Urinary bladder (tissue), 4 donors: ENCODE results near the gene PDIA6. TPM values are rescaled to one million over a fixed set of nuclear protein-coding genes. Genes with fewer than 3 reads are reported as not detected.
A peak's percentile ranks its signal among the peaks of the same experiment; 100 is the strongest.

Experiments
- DNase-seq: peaks from one replicate; pipeline ENCODE4 v3.0.0-alpha.2; 2015; ENCODE audit errors: extremely low spot score
- H3K27ac ChIP-seq: one replicate; pipeline ENCODE4 v1.5.1; 2013; ENCODE audit warnings: low read depth, mild to moderate bottlenecking, moderate library complexity
- H3K36me3 ChIP-seq: one replicate; pipeline ENCODE4 v1.6.1; 2013; ENCODE audit warnings: mild to moderate bottlenecking, moderate library complexity; ENCODE audit not compliant: insufficient read depth
- H3K4me1 ChIP-seq: one replicate; pipeline ENCODE4 v1.6.1; 2013; ENCODE audit warnings: mild to moderate bottlenecking, moderate library complexity; ENCODE audit not compliant: insufficient read depth
- H3K4me3 ChIP-seq: one replicate; pipeline ENCODE4 v1.5.1; 2013; ENCODE audit warnings: low read depth, low read length
- WGBS: extraction: QIAGEN DNeasy Blood & Tissue Kit; methylation state at CpG from one replicate; pipeline ENCODE4 v1.1.7; 2013; 5-methylcytosine and 5-hydroxymethylcytosine counted together
- polyA plus RNA-seq: library from polyadenylated mRNA; stranded (reverse); fragments of 200-250 nt; gene quantifications from one replicate; pipeline ENCODE4 v1.2.3, GENCODE V29; 2013
- total RNA-seq: library from RNA; depleted of rRNA; stranded (reverse); fragments of >200 nt; gene quantifications from one replicate; pipeline ENCODE4 v1.2.3, GENCODE V29; 2014
- donor health status: healthy with polysubstance abuse.
- donor health status: healthy.

Gene PDIA6, protein sequence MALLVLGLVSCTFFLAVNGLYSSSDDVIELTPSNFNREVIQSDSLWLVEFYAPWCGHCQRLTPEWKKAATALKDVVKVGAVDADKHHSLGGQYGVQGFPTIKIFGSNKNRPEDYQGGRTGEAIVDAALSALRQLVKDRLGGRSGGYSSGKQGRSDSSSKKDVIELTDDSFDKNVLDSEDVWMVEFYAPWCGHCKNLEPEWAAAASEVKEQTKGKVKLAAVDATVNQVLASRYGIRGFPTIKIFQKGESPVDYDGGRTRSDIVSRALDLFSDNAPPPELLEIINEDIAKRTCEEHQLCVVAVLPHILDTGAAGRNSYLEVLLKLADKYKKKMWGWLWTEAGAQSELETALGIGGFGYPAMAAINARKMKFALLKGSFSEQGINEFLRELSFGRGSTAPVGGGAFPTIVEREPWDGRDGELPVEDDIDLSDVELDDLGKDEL
- total RNA-seq (166 TPM), polyA plus RNA-seq (139 TPM)

DNA sequence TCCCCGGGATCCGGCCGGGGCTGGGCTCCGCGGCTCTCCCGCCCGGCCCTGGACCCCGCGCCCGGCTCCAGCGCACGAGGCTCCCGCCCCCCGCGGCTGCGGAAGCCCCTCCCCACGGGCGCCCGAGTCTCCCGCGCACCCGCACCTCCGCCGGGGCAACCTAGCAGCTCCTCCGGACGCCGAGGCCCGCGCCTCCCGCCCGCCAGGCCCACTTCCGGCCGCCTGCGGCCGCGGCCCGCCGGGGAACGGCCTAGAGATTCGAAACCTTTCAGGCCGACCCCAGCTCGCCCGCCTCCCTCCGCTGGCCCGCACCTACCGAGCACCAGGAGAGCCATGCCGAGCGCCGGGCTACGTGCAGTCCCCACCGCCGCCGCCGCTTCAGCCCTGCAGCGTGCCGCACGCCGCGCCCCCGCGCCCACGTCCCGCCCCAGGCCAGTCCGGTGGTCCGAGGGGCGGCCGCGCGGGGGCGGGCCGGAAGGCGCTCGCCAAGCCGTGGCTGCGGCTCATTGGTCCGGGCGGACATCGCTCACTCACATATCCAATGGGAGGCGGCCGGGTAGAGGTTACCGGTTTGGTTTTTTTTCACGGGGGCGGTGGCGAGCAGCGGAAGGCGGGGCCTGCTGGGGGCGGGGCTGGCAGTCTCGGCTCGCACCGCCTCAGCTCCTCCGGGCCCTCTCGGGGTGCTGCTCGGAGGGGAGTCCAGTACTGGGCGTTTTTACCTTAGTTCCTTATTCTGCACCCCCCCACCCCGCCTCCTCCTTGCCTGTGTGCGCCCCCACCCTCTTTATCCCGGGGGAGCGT, at the start of gene PDIA6:
PDIA6 (minus strand) TSS at position 424 of the 801 bp plus-strand sequence; CDS start at position 335, 89 bp downstream.
- under 1% methylated on average over 98 of the region's 98 CpGs for WGBS
- peak within 1 kb of the TSS; percentile 85 for H3K27ac ChIP-seq
- H3K4me1 ChIP-seq, result no peaks in the 10 kb centered on the region
- no peaks in the 10 kb centered on the region for H3K36me3 ChIP-seq
- peak; percentile 89 for DNase-seq
- peak within 1 kb of the TSS; percentile 96 for H3K4me3 ChIP-seq

DNA sequence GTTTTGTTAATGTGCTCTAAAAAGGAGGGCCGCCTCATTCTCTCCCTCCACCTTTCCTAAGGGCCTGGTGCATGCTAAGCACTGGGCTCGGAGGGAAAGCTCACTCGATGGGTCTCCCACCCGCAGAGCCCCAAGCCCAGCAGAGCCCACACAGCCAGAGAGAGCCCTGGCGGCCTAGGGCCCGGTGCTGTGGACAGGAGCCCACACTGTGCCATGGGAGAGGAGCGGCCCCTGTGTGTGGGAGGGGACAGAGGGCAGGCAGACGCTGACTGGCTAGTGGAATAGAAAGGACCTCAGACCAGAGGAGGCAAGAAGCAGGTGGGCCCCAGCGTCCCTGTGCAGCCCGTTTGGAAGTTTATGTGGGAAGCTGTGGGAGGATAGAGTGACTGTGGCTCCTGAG, 49.7 kb upstream of the PDIA6 start:
- no peak overlapping the region for H3K4me3 ChIP-seq
- H3K4me1 ChIP-seq, result no peaks in the 10 kb centered on the region
- no peak overlapping the region for H3K27ac ChIP-seq
- 87% methylated on average over 10 of the region's 10 CpGs for WGBS
- no peak for DNase-seq
- no peaks in the 10 kb centered on the region for H3K36me3 ChIP-seq

DNA sequence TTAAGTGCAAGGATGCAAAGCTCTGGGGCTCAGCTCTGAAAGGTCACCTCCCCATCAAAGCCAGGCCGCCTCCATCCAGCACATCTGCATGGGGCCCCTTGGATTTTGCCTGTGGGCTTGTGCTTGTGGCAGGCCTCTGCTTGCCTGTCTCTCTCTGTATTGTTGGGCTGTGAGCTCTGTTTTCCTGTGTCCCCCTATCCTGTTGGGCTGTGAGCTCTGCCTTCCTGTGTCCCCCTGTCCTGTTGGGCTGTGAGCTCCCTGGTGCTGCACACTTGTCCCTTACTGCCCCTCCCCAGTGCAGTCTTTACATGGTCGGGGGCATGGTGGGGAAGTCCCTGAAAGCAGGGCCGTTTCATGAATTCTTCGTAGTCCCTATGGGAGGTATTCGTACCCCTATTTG, 49.2 kb upstream of the PDIA6 start:
- WGBS, result 88% methylated on average over 5 of the region's 5 CpGs
- no peak for DNase-seq
- Histone ChIP-seq H3K36me3 (no peaks in the 10 kb centered on the region), H3K27ac (no peak overlapping the region), H3K4me1 (no peaks in the 10 kb centered on the region), H3K4me3 (no peak overlapping the region)

DNA sequence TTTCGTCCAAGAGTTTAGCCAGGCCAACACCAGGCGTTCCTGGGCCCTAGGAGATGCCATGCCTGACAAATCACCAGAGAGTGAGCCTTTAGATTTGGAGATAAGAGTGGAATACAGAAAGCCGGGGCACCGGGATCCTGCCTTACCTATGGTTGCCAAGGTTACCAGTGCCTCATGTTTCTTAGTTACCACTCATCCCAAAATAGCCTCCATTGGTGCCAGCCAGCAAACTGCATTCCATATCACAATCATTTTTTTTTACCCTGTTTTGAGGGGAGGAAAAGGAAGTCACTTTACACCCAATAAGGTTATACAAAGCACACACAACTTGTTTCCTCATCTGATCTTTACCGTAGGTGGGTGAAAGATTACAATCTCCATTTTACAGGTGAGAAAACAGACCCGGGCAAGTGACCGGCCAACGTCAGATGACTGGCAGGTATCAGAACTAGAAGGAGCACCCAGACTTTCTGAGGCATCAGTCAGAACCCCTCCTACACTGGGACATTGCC, 48.3 kb upstream of the PDIA6 start:
- Histone ChIP-seq H3K36me3 (no peaks in the 10 kb centered on the region), H3K4me3 (no peak overlapping the region), H3K4me1 (no peaks in the 10 kb centered on the region), H3K27ac (no peak overlapping the region)
- no peak for DNase-seq
- 74% methylated on average over 8 of the region's 8 CpGs for WGBS

DNA sequence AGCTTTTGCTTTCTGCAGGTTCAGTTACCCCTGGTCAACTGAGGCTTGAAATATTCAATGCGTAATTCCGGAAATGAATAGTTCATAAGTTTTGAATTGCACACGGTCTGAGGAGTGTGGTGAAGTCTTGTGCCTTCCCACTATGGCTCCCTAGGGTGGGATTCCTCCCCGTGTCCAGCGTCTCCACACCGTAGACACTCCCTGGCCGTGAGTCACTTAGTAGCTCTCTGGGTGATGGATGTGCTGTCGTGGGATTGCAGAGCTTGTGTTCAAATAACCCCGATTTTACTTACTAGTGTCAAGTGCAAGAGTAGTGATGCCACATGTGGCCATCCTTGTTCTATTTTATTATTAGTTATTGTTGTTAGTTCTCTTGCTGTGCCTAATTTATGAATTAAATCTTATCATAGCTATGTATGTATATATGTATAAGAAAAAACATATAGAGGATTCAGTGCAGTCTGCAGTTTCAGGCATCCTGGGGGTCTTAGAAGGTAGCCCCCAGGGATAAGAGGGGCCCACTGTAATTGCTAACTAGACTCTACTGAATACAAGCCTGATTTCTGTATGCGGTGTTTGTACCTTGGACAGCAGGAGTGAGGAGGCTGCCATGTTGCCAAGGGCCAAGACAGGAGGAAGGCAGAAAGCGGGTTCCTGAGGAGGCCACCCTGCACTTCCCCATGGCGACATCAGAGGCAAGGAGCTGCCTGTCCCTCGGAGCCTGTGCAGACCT, 47.7 kb upstream of the PDIA6 start:
- Histone ChIP-seq H3K4me1 (no peaks in the 10 kb centered on the region), H3K4me3 (no peak overlapping the region), H3K36me3 (no peaks in the 10 kb centered on the region), H3K27ac (no peak overlapping the region)
- DNase-seq, result no peak
- 82% methylated on average over 13 of the region's 13 CpGs for WGBS

DNA sequence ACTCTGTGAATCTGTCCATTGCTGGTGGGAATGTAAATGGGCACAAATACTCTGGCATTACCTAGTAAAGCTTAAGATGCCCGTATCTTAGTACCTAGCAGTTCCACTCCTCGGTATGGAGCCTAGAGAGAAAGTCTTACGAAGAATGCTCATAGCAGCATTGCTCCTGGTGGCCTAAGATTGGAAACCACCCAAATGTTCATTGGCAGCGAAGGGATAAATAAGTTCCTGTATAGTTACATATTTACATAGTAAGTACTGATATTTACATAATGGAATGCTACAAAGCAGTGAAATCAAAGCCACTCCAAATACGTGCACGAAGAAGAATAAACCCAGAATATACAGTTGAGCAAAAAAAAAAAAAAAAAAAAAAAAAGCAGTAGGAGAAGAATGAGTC, 46.7 kb upstream of the PDIA6 start:
- DNase-seq, result no peak
- Histone ChIP-seq H3K4me1 (no peaks in the 10 kb centered on the region), H3K36me3 (no peaks in the 10 kb centered on the region), H3K27ac (no peak overlapping the region), H3K4me3 (no peak overlapping the region)
- WGBS, result 64% methylated on average over 6 of the region's 6 CpGs

DNA sequence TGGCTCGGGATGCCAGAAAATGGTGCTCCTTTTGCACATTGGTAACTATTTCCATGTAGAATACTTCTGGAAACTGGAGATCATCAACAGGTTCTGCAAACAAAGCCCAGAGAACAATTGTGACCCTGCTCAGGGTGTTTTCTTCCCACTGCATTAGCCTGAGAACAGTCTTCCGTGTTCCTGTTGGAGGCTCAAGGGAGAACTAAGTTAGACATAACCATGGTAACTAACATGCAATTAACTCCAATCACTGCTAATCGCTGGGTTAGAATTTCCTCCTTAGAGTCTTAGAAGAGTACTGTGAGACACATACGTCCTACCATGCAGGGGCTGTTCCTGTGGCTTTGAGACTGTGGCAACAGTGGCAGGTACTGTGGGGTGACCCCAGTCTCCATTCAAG, 36.0 kb upstream of the PDIA6 start:
- no peak for DNase-seq
- WGBS, result 90% methylated on average over 4 of the region's 4 CpGs
- no peak overlapping the region for H3K27ac ChIP-seq
- no peaks in the 10 kb centered on the region for H3K4me1 ChIP-seq
- no peaks in the 10 kb centered on the region for H3K36me3 ChIP-seq
- H3K4me3 ChIP-seq, result no peak overlapping the region

DNA sequence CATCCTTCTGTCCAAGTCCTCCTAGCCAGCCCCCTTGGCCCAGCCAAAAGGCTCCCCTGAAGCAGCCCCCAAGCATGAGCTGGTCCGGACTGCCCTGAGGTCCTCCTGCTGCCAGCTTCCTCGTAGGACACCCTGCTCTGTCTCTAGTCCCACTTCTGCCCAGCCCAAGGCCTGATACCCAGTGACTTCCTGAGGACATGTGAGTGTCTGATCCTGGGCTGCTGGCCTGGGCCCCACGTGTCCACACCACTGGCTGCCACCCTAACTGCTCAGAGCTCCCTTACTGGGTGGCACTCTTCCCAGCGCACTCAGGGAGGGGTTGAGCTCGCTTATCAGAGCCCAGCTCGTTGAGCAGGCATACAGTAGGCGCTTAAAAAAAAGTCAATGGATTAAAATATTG, 34.4 kb upstream of the PDIA6 start:
- DNase-seq, result no peak
- 76% methylated on average over 7 of the region's 7 CpGs for WGBS
- H3K4me1 ChIP-seq, result no peaks in the 10 kb centered on the region
- no peaks in the 10 kb centered on the region for H3K36me3 ChIP-seq
- H3K4me3 ChIP-seq, result no peak overlapping the region
- no peak overlapping the region for H3K27ac ChIP-seq

DNA sequence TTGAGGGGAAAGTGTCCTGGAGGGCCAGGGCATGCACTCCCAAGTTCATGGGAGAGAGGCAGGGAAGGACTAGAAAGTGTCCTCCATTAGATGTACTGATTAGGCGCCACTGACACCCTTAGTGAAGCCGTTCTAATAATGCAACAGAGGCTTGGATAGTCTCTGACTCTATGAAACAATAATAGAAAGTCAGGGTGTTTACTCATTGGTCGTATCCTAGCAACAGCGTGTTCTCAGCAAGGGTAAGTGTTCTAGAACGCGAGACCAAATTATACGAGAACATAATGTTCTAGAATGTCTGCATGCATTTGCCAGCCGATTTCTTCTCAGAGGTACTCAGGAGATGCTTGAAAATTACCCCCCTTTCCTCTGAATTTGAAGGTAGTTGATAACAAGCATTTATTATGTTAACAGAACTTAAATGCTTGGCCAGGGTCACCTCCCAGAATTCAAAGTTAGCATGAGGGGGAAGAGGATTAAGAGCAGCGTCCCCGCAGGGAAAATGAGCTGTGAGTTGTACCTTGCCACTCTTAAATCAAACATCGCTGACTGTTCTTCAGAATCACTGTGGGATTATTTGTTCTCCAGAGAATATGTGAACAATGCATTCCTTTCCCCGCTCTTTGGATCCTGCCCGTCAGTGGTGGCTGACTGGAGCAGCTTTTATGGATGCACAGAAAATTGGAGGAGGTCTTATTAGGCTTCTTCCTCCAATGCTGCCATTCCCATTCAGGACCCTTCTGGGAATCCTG, 33.7 kb upstream of the PDIA6 start:
- no peaks in the 10 kb centered on the region for H3K36me3 ChIP-seq
- H3K4me1 ChIP-seq, result no peaks in the 10 kb centered on the region
- DNase-seq, result no peak
- no peak overlapping the region for H3K4me3 ChIP-seq
- WGBS, result 55% methylated on average over 13 of the region's 13 CpGs
- no peak overlapping the region for H3K27ac ChIP-seq

DNA sequence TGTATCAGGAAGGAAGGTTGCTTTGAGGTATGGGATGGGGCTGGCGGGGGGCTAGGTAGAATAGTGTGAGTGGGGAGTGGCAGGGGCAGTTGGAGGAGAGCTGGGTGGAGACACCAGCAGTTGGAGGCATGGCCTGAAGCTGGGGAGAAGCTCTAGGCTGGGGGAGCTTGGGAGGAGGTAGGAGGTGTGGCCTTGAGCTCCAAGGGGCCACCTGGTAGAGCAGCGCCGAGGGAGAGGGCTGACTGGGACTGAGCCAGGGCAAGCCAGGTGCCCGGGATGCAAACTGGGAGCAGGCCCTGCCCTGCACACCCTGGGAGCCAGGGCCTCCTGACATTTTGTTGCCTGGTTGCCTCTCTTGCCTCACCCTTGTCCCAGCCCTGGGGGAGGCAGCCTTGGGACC, 33.1 kb upstream of the PDIA6 start:
- Histone ChIP-seq H3K36me3 (no peaks in the 10 kb centered on the region), H3K4me3 (no peak overlapping the region), H3K27ac (no peak overlapping the region), H3K4me1 (no peaks in the 10 kb centered on the region)
- DNase-seq, result no peak
- WGBS, result 90% methylated on average over 4 of the region's 4 CpGs

DNA sequence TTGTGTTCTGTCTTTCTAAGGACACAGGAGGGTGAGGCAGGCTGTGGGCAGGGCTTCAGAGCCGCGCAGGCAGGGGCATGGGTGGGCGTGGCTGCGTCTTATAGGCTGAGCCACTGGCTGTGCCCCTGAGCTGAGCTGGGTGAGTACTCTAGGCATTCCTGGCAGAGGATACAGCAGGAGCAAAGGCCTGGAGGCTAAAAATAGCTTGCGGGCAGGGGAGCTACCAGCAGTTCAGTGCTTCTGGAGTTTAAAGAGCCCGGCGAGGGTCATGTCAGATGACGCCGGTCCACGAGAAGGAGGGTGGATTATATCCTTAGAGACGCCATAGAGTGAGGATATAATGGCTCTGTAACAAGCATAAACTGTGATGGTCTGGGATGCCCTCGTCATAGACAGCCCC, 31.5 kb upstream of the PDIA6 start:
- Histone ChIP-seq H3K36me3 (no peaks in the 10 kb centered on the region), H3K27ac (no peak overlapping the region), H3K4me1 (no peaks in the 10 kb centered on the region), H3K4me3 (no peak overlapping the region)
- 17% methylated on average over 12 of the region's 12 CpGs for WGBS
- DNase-seq, result no peak

DNA sequence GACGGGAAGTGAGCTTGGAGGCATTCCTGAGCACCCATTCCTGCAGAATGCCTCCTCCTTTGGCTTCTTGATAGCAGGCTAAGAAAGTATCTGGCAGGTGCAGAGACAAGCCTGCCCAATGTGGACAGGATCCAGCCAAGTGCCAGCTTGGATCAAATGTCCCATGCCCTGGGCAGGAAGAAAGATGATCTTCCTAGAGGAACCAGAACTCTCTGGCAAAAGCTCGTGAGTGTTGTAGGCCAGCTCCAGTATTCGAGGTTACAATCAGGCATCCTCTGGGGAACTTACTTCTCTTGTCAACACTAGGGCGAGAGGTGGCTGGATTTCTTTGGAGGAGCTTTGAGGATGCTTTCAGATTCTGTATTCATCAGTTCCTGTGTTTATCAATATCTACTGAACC, 29.9 kb upstream of the PDIA6 start:
- no peaks in the 10 kb centered on the region for H3K4me1 ChIP-seq
- H3K4me3 ChIP-seq, result no peak overlapping the region
- H3K27ac ChIP-seq, result no peak overlapping the region
- WGBS, result 79% methylated on average over 4 of the region's 4 CpGs
- no peak for DNase-seq
- H3K36me3 ChIP-seq, result no peaks in the 10 kb centered on the region
